Spleen (tissue), 7 donors: ENCODE results near the gene TLE7.

ENCODE experiments used
- POLR2A ChIP-seq, 3 donors: fragments of 450-650 bp; IDR thresholded peaks; one replicate each; pipeline ENCODE4 v1.5.1; 2017; ENCODE audit warnings: antibody characterized with exemption in 3 of 3, mild to moderate bottlenecking in 1 of 3
- TF ChIP-seq, protein P1 (sequence below), 11 experiments: fragments of 200-600 bp in 7 of 11; fragments of 450-650 bp in 4 of 11; sonication (generic) in 4 of 11; IDR thresholded peaks in 8 of 11; conservative IDR thresholded peaks in 3 of 11; 1 replicate in 7 of 11; 2 replicates in 4 of 11; pipeline versions ENCODE4 v1.4.0 to v1.8.0; 2016 to 2021; ENCODE audit warnings: antibody characterized with exemption in 11 of 11, inconsistent platforms in 4 of 11, mild to moderate bottlenecking in 1 of 11
- donor health status: DM: no; HTN: no; CAD: no; lungs with moderate emphysema.
- donor health status: DM: no; HTN: no; CAD: no.
- donor health status: DM: no; HTN: no; CAD: no.

DNA sequence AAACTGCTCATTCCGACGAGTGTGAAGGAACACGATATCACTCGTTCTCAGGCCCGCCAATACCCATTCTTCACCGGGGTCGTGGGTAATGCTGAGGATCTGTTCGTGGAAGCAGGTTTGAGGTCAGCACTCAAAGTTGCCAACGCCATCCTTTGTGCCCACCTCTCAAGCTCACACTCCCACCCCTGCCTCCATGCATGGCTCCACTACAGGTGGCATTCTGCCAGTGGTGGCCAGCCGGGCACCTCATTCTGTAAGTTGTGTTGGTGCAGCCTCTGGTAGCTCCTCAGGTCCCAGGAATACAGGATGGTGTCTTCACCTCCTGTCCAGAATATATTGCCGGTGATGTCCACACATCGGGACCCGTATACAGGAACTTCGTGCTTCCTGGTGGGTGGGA is 10.7 kb downstream of the TLE7 start:
- TF ChIP-seq, protein P1, sequence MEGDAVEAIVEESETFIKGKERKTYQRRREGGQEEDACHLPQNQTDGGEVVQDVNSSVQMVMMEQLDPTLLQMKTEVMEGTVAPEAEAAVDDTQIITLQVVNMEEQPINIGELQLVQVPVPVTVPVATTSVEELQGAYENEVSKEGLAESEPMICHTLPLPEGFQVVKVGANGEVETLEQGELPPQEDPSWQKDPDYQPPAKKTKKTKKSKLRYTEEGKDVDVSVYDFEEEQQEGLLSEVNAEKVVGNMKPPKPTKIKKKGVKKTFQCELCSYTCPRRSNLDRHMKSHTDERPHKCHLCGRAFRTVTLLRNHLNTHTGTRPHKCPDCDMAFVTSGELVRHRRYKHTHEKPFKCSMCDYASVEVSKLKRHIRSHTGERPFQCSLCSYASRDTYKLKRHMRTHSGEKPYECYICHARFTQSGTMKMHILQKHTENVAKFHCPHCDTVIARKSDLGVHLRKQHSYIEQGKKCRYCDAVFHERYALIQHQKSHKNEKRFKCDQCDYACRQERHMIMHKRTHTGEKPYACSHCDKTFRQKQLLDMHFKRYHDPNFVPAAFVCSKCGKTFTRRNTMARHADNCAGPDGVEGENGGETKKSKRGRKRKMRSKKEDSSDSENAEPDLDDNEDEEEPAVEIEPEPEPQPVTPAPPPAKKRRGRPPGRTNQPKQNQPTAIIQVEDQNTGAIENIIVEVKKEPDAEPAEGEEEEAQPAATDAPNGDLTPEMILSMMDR (IDR thresholded peaks at IDR 0.05 in 8 of 11, conservative IDR thresholded peaks at IDR 0.05 in 3 of 11), result no peak
- TF ChIP-seq POLR2A (IDR thresholded peaks at IDR 0.05), result no peak
